Sigmoid colon (tissue), 7 donors: ENCODE measurements around the gene DOCK3. TPM values are rescaled to one million over a fixed set of nuclear protein-coding genes. Genes with fewer than 3 reads are reported as not detected.

Experiments
- DNase-seq: peaks from one replicate; pipeline ENCODE4 v3.0.0-alpha.2; 2019
- H3K27ac ChIP-seq, 4 donors: fragments of 200-600 bp; sonication (generic); one replicate each; pipeline ENCODE4 v1.5.1; 2016 to 2019; ENCODE audit warnings: mild to moderate bottlenecking in 1 of 4
- H3K27me3 ChIP-seq, 3 donors: fragments of 200-600 bp; sonication (generic); one replicate each; pipeline ENCODE4 v1.5.1; 2019; ENCODE audit warnings: mild to moderate bottlenecking in 1 of 3
- H3K36me3 ChIP-seq, 4 donors: fragments of 200-600 bp; sonication (generic); one replicate each; pipeline ENCODE4 v1.5.1; 2016 to 2019
- H3K4me1 ChIP-seq, 4 donors: fragments of 200-600 bp; sonication (generic); one replicate each; pipeline ENCODE4 v1.5.1; 2017 to 2019
- H3K4me3 ChIP-seq, 4 donors: fragments of 200-600 bp; sonication (generic); one replicate each; pipeline ENCODE4 v1.5.1; 2017 to 2019; ENCODE audit warnings: mild to moderate bottlenecking in 2 of 4, moderate library complexity in 1 of 4
- H3K9me3 ChIP-seq, 4 donors: fragments of 200-600 bp in 3 of 4; sonication (generic) in 3 of 4; one replicate each; pipeline versions ENCODE4 v1.5.1 to v1.6.1; 2013 to 2019
- EP300 ChIP-seq, 4 donors: sonication (generic); formaldehyde crosslinking; IDR thresholded peaks; one replicate each; pipeline ENCODE4 v1.6.1; 2017; ENCODE audit warnings: antibody characterized with exemption in 4 of 4
- POLR2A ChIP-seq, 2 donors: fragments of 450-650 bp; IDR thresholded peaks; one replicate each; pipeline ENCODE4 v1.6.1; 2016; ENCODE audit warnings: antibody characterized with exemption in 2 of 2, mild to moderate bottlenecking in 2 of 2, moderate library complexity in 2 of 2
- POLR2AphosphoS5 ChIP-seq, 4 donors: sonication (generic); formaldehyde crosslinking; IDR thresholded peaks; one replicate each; pipeline ENCODE4 v1.6.1; 2017; ENCODE audit warnings: antibody characterized with exemption in 4 of 4
- WGBS, 2 donors: extraction: QIAGEN DNeasy Blood & Tissue Kit; methylation state at CpG; one replicate each; pipeline ENCODE4 v1.1.7; 2013; 5-methylcytosine and 5-hydroxymethylcytosine counted together
- intact Hi-C: fragments of 100-400 bp; cut with DNase I; formaldehyde crosslinking; loops from one replicate; pipeline ENCODE4 v1.15.1; 2023
- polyA plus RNA-seq, 3 donors: library from polyadenylated mRNA; stranded (reverse); fragments of 200-250 nt; gene quantifications; one replicate each; pipeline ENCODE4 v1.2.3, GENCODE V29; 2013
- total RNA-seq, 4 donors: library from RNA; depleted of rRNA; stranded (reverse); fragments of >200 nt; gene quantifications; one replicate each; pipeline ENCODE4 v1.1.0, GENCODE V29; 2016
- TF ChIP-seq, protein P1 (sequence below), 4 experiments: fragments of 450-650 bp in 3 of 4; fragments of 200-600 bp in 1 of 4; IDR thresholded peaks; one replicate each; pipeline ENCODE4 v1.5.1; 2016 to 2019; ENCODE audit warnings: antibody characterized with exemption in 4 of 4, mild to moderate bottlenecking in 3 of 4, moderate library complexity in 2 of 4
- donor health status: healthy with polysubstance abuse.
- donor health status: Bipolar disorder and iron deficiency.
- donor health status: healthy.

Gene DOCK3
- total and polyA plus RNA-seq, 7 donors, result 0.25 to 4.4 (median 3.3) TPM; not detected in 2

DNA sequence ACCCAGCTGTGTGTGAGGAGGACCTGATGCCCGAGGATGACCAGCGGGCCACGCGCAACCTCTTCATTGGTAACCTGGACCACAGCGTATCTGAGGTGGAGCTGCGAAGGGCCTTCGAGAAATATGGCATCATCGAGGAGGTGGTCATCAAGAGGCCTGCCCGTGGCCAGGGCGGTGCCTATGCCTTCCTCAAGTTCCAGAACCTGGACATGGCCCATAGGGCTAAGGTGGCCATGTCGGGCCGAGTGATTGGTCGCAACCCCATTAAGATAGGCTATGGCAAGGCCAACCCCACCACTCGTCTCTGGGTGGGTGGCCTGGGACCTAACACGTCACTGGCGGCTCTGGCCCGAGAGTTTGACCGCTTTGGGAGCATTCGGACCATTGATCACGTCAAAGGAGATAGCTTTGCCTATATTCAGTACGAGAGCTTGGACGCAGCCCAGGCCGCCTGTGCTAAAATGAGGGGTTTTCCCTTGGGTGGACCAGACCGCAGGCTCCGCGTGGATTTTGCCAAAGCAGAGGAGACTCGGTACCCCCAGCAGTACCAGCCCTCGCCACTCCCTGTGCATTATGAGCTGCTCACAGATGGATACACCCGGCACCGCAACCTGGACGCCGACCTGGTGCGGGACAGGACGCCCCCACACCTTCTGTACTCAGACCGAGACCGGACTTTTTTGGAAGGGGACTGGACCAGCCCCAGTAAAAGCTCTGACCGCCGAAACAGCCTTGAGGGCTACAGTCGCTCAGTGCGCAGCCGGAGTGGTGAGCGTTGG, 717.8 kb downstream of the DOCK3 start:
- no peak for DNase-seq
- H3K27me3 ChIP-seq, result no peaks in the 10 kb centered on the region
- no peaks in the 10 kb centered on the region for H3K9me3 ChIP-seq
- peak overlapping the region; percentile 85 to 95 (median 90) for H3K27ac ChIP-seq
- H3K4me1 ChIP-seq, result peaks cover 0 to 71% (median 54%) of the 10 kb centered on the region in 4 donors
- H3K36me3 ChIP-seq, result peaks cover 21 to 65% (median 46%) of the 10 kb centered on the region in 4 donors
- intact Hi-C loops, result loop anchor here (10.0 kb wide), 2 partner anchors 572 to 1038 kb away; partner anchors contain the start of genes CYB561D2, NPRL2, PCBP4 and TMEM115
- peak overlapping the region; percentile 47 to 87 (median 80) for H3K4me3 ChIP-seq
- WGBS, 2 donors, result 87 to 93% methylated on average over 42 of the region's 42 CpGs
- TF ChIP-seq EP300 (IDR thresholded peaks at IDR 0.05), result no peak
- no peak for TF ChIP-seq POLR2AphosphoS5 (IDR thresholded peaks at IDR 0.05)
- TF ChIP-seq, protein P1, sequence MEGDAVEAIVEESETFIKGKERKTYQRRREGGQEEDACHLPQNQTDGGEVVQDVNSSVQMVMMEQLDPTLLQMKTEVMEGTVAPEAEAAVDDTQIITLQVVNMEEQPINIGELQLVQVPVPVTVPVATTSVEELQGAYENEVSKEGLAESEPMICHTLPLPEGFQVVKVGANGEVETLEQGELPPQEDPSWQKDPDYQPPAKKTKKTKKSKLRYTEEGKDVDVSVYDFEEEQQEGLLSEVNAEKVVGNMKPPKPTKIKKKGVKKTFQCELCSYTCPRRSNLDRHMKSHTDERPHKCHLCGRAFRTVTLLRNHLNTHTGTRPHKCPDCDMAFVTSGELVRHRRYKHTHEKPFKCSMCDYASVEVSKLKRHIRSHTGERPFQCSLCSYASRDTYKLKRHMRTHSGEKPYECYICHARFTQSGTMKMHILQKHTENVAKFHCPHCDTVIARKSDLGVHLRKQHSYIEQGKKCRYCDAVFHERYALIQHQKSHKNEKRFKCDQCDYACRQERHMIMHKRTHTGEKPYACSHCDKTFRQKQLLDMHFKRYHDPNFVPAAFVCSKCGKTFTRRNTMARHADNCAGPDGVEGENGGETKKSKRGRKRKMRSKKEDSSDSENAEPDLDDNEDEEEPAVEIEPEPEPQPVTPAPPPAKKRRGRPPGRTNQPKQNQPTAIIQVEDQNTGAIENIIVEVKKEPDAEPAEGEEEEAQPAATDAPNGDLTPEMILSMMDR (IDR thresholded peaks at IDR 0.05), result no peak
- TF ChIP-seq POLR2A (IDR thresholded peaks at IDR 0.05), result no peak

DNA sequence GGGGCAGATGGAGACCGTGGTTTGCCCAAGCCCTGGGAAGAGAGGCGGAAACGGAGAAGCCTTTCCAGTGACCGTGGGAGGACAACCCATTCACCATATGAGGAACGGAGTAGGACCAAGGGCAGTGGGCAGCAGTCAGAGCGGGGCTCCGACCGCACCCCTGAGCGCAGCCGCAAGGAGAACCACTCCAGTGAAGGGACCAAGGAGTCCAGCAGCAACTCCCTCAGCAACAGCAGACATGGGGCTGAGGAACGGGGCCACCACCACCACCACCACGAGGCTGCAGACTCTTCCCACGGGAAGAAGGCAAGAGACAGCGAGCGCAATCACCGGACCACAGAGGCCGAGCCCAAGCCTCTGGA, 718.4 kb downstream of the DOCK3 start:
- Histone ChIP-seq H3K4me3 (no peak overlapping the region), H3K27ac (peak overlapping the region in 1 of 4 donors; percentile 94), H3K9me3 (no peaks in the 10 kb centered on the region), H3K4me1 (peaks cover 0 to 65% (median 50%) of the 10 kb centered on the region in 4 donors), H3K36me3 (peaks cover 21 to 65% (median 49%) of the 10 kb centered on the region in 4 donors), H3K27me3 (no peaks in the 10 kb centered on the region)
- DNase-seq, result no peak
- intact Hi-C loops, result loop anchor here (10.0 kb wide), 2 partner anchors 572 to 1038 kb away; partner anchors contain the start of genes CYB561D2, NPRL2, PCBP4 and TMEM115
- 96% methylated on average over 17 of the region's 17 CpGs for WGBS, 2 donors
- TF ChIP-seq POLR2AphosphoS5 (IDR thresholded peaks at IDR 0.05) (no peak), EP300 (IDR thresholded peaks at IDR 0.05) (no peak), POLR2A (IDR thresholded peaks at IDR 0.05) (no peak)
- TF ChIP-seq, protein P1 (IDR thresholded peaks at IDR 0.05), result no peak

DNA sequence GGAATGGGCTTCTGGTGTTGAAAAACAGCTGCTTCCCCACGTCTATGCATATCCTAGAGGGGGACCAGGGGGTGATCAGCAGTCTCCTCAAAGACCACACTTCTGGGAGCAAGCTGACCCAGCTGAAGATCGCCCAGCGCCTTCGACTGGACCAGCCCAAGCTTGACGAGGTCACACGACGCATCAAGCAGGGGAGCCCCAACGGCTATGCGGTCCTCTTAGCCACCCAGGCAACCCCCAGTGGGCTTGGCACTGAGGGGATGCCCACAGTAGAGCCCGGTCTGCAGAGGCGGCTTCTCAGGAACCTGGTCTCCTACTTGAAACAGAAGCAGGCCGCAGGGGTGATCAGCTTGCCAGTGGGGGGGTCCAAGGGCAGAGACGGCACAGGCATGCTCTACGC, 718.8 kb downstream of the DOCK3 start:
- intact Hi-C loops, result loop anchor here (10.0 kb wide), 2 partner anchors 571 to 1039 kb away; partner anchors contain the start of genes CYB561D2, NPRL2, PCBP4 and TMEM115
- H3K27me3 ChIP-seq, result no peaks in the 10 kb centered on the region
- H3K27ac ChIP-seq, result no peak overlapping the region
- DNase-seq, result no peak
- H3K9me3 ChIP-seq, result no peaks in the 10 kb centered on the region
- TF ChIP-seq EP300 (IDR thresholded peaks at IDR 0.05), result no peak
- TF ChIP-seq POLR2A (IDR thresholded peaks at IDR 0.05), result no peak
- TF ChIP-seq, protein P1 (IDR thresholded peaks at IDR 0.05), result no peak
- no peak for TF ChIP-seq POLR2AphosphoS5 (IDR thresholded peaks at IDR 0.05)
- H3K36me3 ChIP-seq, result peaks cover 23 to 65% (median 45%) of the 10 kb centered on the region in 4 donors
- 91 to 94% methylated on average over 14 of the region's 14 CpGs for WGBS, 2 donors
- H3K4me1 ChIP-seq, result peaks cover 0 to 63% (median 50%) of the 10 kb centered on the region in 4 donors
- no peak overlapping the region for H3K4me3 ChIP-seq

DNA sequence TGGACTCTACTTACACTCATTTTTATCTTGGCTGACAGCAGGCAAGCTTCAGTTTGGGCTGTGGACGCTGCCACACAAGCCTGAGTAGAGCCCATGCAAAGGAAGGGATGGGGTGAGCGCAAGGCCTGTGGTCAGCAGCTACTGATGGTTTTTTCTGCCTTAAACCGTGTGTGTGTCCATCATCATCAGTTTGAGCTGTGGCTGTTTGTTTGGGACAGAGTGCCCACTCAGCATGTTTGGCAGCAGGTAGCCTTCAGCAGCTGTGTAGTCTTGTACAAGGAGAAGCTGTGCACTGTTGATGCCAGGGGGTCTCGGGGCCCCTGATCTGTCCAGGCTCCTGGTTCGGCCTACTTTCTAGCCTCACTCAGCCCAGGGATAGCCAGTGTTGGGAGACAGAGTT, 719.8 kb downstream of the DOCK3 start:
- 85 to 90% methylated on average over 5 of the region's 5 CpGs for WGBS, 2 donors
- H3K4me3 ChIP-seq, result no peak overlapping the region

More for the DNA sequence above, 719.8 kb downstream of the DOCK3 start:
- no peaks in the 10 kb centered on the region for H3K27me3 ChIP-seq
- intact Hi-C loops, result loop anchor here (10.0 kb wide), 2 partner anchors 570 to 1040 kb away; partner anchors contain the start of genes CYB561D2, NPRL2, PCBP4 and TMEM115
- TF ChIP-seq POLR2A (IDR thresholded peaks at IDR 0.05), result no peak
- TF ChIP-seq, protein P1 (IDR thresholded peaks at IDR 0.05), result no peak
- TF ChIP-seq EP300 (IDR thresholded peaks at IDR 0.05), result no peak
- no peak for TF ChIP-seq POLR2AphosphoS5 (IDR thresholded peaks at IDR 0.05)
- H3K4me1 ChIP-seq, result peaks cover 0 to 63% (median 48%) of the 10 kb centered on the region in 4 donors
- peaks cover 25 to 66% (median 46%) of the 10 kb centered on the region in 4 donors for H3K36me3 ChIP-seq
- DNase-seq, result no peak
- H3K27ac ChIP-seq, result no peak overlapping the region
- H3K9me3 ChIP-seq, result no peaks in the 10 kb centered on the region
